ENCODE data around the gene RECK.

Gene RECK

GRCh38 chr9:36134761-36135505 lies 98.2 kb downstream of the RECK start:
- no peak overlapping the region for H3K4me3 ChIP-seq (ENCODE audit: insufficient read depth, low read depth, low read length, poor library complexity, severe bottlenecking)
- H3K4me1 ChIP-seq (ENCODE audit: control insufficient read depth, insufficient read depth, low read length, poor library complexity, severe bottlenecking) = peaks cover 33% of the 10 kb centered on the region
- no peaks in the 10 kb centered on the region for H3K36me3 ChIP-seq (ENCODE audit: control insufficient read depth, insufficient read depth, low read length)
- DNase-seq = no peak
- no peaks in the 10 kb centered on the region for H3K27me3 ChIP-seq (replicated peaks; ENCODE audit: control insufficient read depth, insufficient read depth, low read length, poor library complexity, severe bottlenecking)
- no peak overlapping the region for H3K27ac ChIP-seq (ENCODE audit: insufficient read depth, low read length, poor library complexity, severe bottlenecking)
- no peaks in the 10 kb centered on the region for H3K9me3 ChIP-seq (ENCODE audit: control insufficient read depth, low read length)

DNA sequence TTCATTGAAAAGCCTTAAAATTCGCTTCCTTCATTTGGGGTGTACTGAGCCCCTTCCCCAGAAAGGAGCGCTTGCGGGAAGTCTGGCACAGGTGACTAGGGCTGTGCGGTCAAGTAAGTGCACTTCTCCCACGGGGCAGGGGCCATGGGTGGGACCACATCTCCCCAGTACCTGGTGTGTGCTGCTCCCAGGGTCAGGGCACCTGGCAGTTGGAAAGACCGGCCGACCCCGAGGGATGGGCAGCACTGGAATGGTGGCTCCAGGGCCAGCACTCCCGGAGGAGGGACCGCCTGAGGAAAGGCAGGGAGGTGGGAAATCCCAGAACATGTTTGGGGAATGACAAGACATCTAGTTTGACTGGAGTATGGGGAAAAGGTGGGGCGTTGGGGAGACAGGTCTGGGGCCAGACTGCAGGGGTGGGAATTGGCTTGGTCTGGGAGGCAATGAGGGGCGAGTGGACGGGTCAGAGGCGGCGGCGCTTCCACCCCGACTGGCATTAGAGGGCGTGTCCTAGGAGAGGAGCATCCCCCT lies 99.1 kb downstream of the RECK start:
- H3K4me3 ChIP-seq (ENCODE audit: insufficient read depth, low read depth, low read length, poor library complexity, severe bottlenecking) = peak overlapping the region; percentile 91
- H3K27ac ChIP-seq (ENCODE audit: insufficient read depth, low read length, poor library complexity, severe bottlenecking) = peak overlapping the region; percentile 80
- H3K27me3 ChIP-seq (replicated peaks; ENCODE audit: control insufficient read depth, insufficient read depth, low read length, poor library complexity, severe bottlenecking) = no peaks in the 10 kb centered on the region
- no peak for DNase-seq
- H3K9me3 ChIP-seq (ENCODE audit: control insufficient read depth, low read length) = no peaks in the 10 kb centered on the region
- peaks cover 42% of the 10 kb centered on the region for H3K4me1 ChIP-seq (ENCODE audit: control insufficient read depth, insufficient read depth, low read length, poor library complexity, severe bottlenecking)
- H3K36me3 ChIP-seq (ENCODE audit: control insufficient read depth, insufficient read depth, low read length) = no peaks in the 10 kb centered on the region

- peak; percentile 60 to 71 (median 70) for DNase-seq
These were observed 99.7 kb downstream of the RECK start, which contains the start of gene GLIPR2 for GRCh38 chr9:36136272-36136893. TSS of gene GLIPR2 (plus strand) at chr9:36136733. CDS start at chr9:36136779, 46 bp downstream.

DNA sequence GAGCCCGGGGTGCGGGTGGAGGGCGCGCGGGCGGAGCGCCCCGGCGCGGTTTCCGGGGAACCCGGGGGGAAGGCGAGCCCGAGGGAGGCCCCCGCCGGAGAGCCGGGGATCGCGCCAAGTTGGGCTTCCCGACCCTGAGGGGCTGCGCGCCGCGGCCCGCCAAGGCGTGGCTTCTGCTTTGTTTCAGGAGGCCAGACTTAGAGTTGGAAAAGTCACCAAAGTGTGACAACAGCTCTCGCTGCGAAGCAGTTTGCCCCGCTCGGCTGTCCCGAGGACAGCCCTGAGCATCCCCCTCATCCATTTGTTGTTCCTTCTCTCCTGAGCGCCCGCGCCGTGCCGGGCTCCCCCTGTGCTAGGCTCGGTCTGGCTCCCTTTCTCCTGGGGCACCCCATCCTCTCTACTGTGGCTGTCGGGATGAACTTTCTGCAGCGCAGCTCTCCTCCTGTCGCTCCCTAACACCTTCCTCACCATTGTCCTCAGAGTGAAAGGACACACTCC lies 100.2 kb downstream of the RECK start:
- Histone ChIP-seq H3K27ac (ENCODE audit: insufficient read depth, low read length, poor library complexity, severe bottlenecking) (peak overlapping the region; percentile 80), H3K36me3 (ENCODE audit: control insufficient read depth, insufficient read depth, low read length) (no peaks in the 10 kb centered on the region), H3K27me3 (replicated peaks; ENCODE audit: control insufficient read depth, insufficient read depth, low read length, poor library complexity, severe bottlenecking) (no peaks in the 10 kb centered on the region), H3K4me1 (ENCODE audit: control insufficient read depth, insufficient read depth, low read length, poor library complexity, severe bottlenecking) (peaks cover 53% of the 10 kb centered on the region), H3K9me3 (ENCODE audit: control insufficient read depth, low read length) (no peaks in the 10 kb centered on the region), H3K4me3 (ENCODE audit: insufficient read depth, low read depth, low read length, poor library complexity, severe bottlenecking) (peak overlapping the region; percentile 91)
- DNase-seq = no peak

More at GRCh38 chr9:36136272-36136893, 99.7 kb downstream of the RECK start, which contains the start of gene GLIPR2:
- Histone ChIP-seq H3K36me3 (ENCODE audit: control insufficient read depth, insufficient read depth, low read length) (no peaks in the 10 kb centered on the region), H3K9me3 (ENCODE audit: control insufficient read depth, low read length) (no peaks in the 10 kb centered on the region), H3K27me3 (replicated peaks; ENCODE audit: control insufficient read depth, insufficient read depth, low read length, poor library complexity, severe bottlenecking) (no peaks in the 10 kb centered on the region), H3K4me1 (ENCODE audit: control insufficient read depth, insufficient read depth, low read length, poor library complexity, severe bottlenecking) (peaks cover 47% of the 10 kb centered on the region), H3K4me3 (ENCODE audit: insufficient read depth, low read depth, low read length, poor library complexity, severe bottlenecking) (peak within 1 kb of the TSS; percentile 91), H3K27ac (ENCODE audit: insufficient read depth, low read length, poor library complexity, severe bottlenecking) (peak within 1 kb of the TSS; percentile 80)

DNA sequence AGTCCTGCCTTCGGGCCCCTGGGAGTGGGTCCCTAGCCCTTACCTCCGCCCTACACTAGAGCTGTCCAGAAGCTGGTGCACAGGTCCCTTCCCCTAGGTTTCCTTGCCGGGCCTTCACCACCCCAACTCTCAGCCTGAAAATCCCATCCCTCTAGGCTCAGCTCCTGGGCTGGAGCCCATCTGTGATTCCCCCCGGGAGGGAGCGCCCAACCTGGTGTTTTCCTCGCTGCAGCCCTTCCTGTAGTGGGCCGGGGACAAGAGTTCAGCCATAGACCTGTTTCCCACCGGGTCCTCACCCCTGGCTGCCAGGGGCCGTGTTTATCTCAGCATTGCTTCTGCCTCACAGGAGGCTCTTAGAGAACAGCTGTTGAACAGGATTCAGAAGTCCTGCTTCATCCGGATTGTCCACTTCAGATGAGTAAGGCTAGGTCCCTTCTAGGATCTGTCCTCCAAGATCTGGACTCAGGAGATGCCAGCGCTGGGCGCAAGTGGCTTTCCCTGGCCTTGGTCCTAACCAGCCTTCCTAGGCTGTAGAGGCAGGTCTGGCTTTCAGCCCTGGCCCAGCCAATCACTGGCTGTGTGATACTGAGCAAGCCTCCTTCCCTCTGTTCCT lies 100.8 kb downstream of the RECK start:
- H3K4me3 ChIP-seq (ENCODE audit: insufficient read depth, low read depth, low read length, poor library complexity, severe bottlenecking) = peak overlapping the region; percentile 91
- no peaks in the 10 kb centered on the region for H3K36me3 ChIP-seq (ENCODE audit: control insufficient read depth, insufficient read depth, low read length)
- H3K9me3 ChIP-seq (ENCODE audit: control insufficient read depth, low read length) = no peaks in the 10 kb centered on the region
- peaks cover 59% of the 10 kb centered on the region for H3K4me1 ChIP-seq (ENCODE audit: control insufficient read depth, insufficient read depth, low read length, poor library complexity, severe bottlenecking)
- DNase-seq = no peak
- H3K27ac ChIP-seq (ENCODE audit: insufficient read depth, low read length, poor library complexity, severe bottlenecking) = peak overlapping the region; percentile 80
- no peaks in the 10 kb centered on the region for H3K27me3 ChIP-seq (replicated peaks; ENCODE audit: control insufficient read depth, insufficient read depth, low read length, poor library complexity, severe bottlenecking)

- H3K27me3 ChIP-seq (replicated peaks; ENCODE audit: control insufficient read depth, insufficient read depth, low read length, poor library complexity, severe bottlenecking) = no peaks in the 10 kb centered on the region
- H3K4me3 ChIP-seq (ENCODE audit: insufficient read depth, low read depth, low read length, poor library complexity, severe bottlenecking) = no peak overlapping the region
- peak overlapping the region; percentile 21 for H3K27ac ChIP-seq (ENCODE audit: insufficient read depth, low read length, poor library complexity, severe bottlenecking)
- peaks cover 69% of the 10 kb centered on the region for H3K4me1 ChIP-seq (ENCODE audit: control insufficient read depth, insufficient read depth, low read length, poor library complexity, severe bottlenecking)
- H3K9me3 ChIP-seq (ENCODE audit: control insufficient read depth, low read length) = no peaks in the 10 kb centered on the region
- H3K36me3 ChIP-seq (ENCODE audit: control insufficient read depth, insufficient read depth, low read length) = no peaks in the 10 kb centered on the region
- no peak for DNase-seq
These were observed 101.8 kb downstream of the RECK start for GRCh38 chr9:36138496-36138895.

GRCh38 chr9:36138901-36139300 lies 102.2 kb downstream of the RECK start:
- Histone ChIP-seq H3K36me3 (ENCODE audit: control insufficient read depth, insufficient read depth, low read length) (no peaks in the 10 kb centered on the region), H3K4me1 (ENCODE audit: control insufficient read depth, insufficient read depth, low read length, poor library complexity, severe bottlenecking) (peaks cover 73% of the 10 kb centered on the region), H3K9me3 (ENCODE audit: control insufficient read depth, low read length) (no peaks in the 10 kb centered on the region), H3K4me3 (ENCODE audit: insufficient read depth, low read depth, low read length, poor library complexity, severe bottlenecking) (no peak overlapping the region), H3K27me3 (replicated peaks; ENCODE audit: control insufficient read depth, insufficient read depth, low read length, poor library complexity, severe bottlenecking) (no peaks in the 10 kb centered on the region), H3K27ac (ENCODE audit: insufficient read depth, low read length, poor library complexity, severe bottlenecking) (peak overlapping the region; percentile 21)
- no peak for DNase-seq

- Histone ChIP-seq H3K36me3 (ENCODE audit: control insufficient read depth, insufficient read depth, low read length) (no peaks in the 10 kb centered on the region), H3K27ac (ENCODE audit: insufficient read depth, low read length, poor library complexity, severe bottlenecking) (peak overlapping the region; percentile 71), H3K4me1 (ENCODE audit: control insufficient read depth, insufficient read depth, low read length, poor library complexity, severe bottlenecking) (peaks cover 87% of the 10 kb centered on the region), H3K27me3 (replicated peaks; ENCODE audit: control insufficient read depth, insufficient read depth, low read length, poor library complexity, severe bottlenecking) (no peaks in the 10 kb centered on the region), H3K4me3 (ENCODE audit: insufficient read depth, low read depth, low read length, poor library complexity, severe bottlenecking) (peak overlapping the region; percentile 24), H3K9me3 (ENCODE audit: control insufficient read depth, low read length) (no peaks in the 10 kb centered on the region)
- DNase-seq = no peak
These were observed 103.7 kb downstream of the RECK start for GRCh38 chr9:36140086-36141084.

DNA sequence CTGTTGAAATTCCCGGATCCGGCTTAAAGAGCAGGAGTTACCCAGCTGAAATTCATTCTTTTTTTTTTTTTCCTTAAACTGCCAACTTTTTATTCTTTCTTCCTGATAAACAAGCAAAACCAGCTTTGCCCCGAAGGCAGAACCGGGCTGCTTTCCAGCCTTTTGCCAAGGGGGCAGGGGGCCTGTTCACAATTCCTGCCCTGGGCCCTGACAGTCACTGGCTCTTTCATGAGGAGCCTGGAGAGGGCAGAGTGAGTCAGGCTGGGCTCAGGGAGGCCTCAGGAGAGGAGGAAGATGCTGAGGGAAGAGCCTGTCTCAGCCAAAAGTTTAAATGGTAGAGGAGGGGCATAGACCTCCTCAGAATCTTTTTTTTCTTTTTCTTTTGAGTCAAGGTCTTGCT lies 104.6 kb downstream of the RECK start:
- Histone ChIP-seq H3K4me3 (ENCODE audit: insufficient read depth, low read depth, low read length, poor library complexity, severe bottlenecking) (no peak overlapping the region), H3K36me3 (ENCODE audit: control insufficient read depth, insufficient read depth, low read length) (no peaks in the 10 kb centered on the region), H3K9me3 (ENCODE audit: control insufficient read depth, low read length) (no peaks in the 10 kb centered on the region), H3K27me3 (replicated peaks; ENCODE audit: control insufficient read depth, insufficient read depth, low read length, poor library complexity, severe bottlenecking) (no peaks in the 10 kb centered on the region), H3K27ac (ENCODE audit: insufficient read depth, low read length, poor library complexity, severe bottlenecking) (peak overlapping the region; percentile 71), H3K4me1 (ENCODE audit: control insufficient read depth, insufficient read depth, low read length, poor library complexity, severe bottlenecking) (peaks cover 89% of the 10 kb centered on the region)
- DNase-seq = no peak
